Progenitor cell of endocrine pancreas (in vitro differentiated cells): ENCODE results near the gene PPP2CA. TPM values are rescaled to one million over a fixed set of nuclear protein-coding genes. Genes with fewer than 3 reads are reported as not detected.

ENCODE experiments used
- DNase-seq: peaks from one replicate; pipeline ENCODE4 v3.0.0; 2021; ENCODE audit warnings: low spot score; ENCODE audit not compliant: unreplicated experiment
- H3K27ac Mint-ChIP-seq: 2 replicates; pipeline ENCODE4 v1.8.0; 2021; ENCODE audit warnings: mild to moderate bottlenecking, moderate library complexity, mixed read lengths
- H3K27me3 Mint-ChIP-seq: 2 replicates; pipeline ENCODE4 v1.8.0; 2021; ENCODE audit warnings: mixed read lengths
- H3K36me3 Mint-ChIP-seq: 2 replicates; pipeline ENCODE4 v1.8.0; 2022; ENCODE audit warnings: mixed read lengths; ENCODE audit not compliant: insufficient read depth
- H3K4me1 Mint-ChIP-seq: 2 replicates; pipeline ENCODE4 v1.8.0; 2021; ENCODE audit warnings: low read depth, mixed read lengths
- H3K4me3 Mint-ChIP-seq: 2 replicates; pipeline ENCODE4 v1.8.0; 2021; ENCODE audit warnings: low read depth, mild to moderate bottlenecking, moderate library complexity, mixed read lengths
- H3K9me3 Mint-ChIP-seq: 2 replicates; pipeline ENCODE4 v1.8.0; 2021; ENCODE audit warnings: low read depth, mixed read lengths
- long read RNA-seq: library from polyadenylated mRNA; unstranded; transcript quantifications from one replicate; pipeline ENCODE4 v2.0.0, GENCODE V29; 2020
- total RNA-seq: library from RNA; stranded (reverse); gene quantifications from 2 replicates; pipeline ENCODE4 v1.2.1, GENCODE V29; 2021
- TF ChIP-seq, protein P1 (sequence below): fragments of 200-600 bp; sonication (generic); IDR thresholded peaks from one replicate; pipeline ENCODE4 v1.5.0; 2021; ENCODE audit warnings: antibody characterized with exemption, mild to moderate bottlenecking; ENCODE audit not compliant: unreplicated experiment

PPP2CA gene
- 157 and 164 TPM in 2 replicates for total RNA-seq
- long read RNA-seq, full-length matches to known transcripts, result 81 of 98 reads
- long read RNA-seq, partial matches to known transcripts, result 8 of 98 reads
- long read RNA-seq, other reads (novel, unspliced or antisense), result 9 of 98 reads

DNA sequence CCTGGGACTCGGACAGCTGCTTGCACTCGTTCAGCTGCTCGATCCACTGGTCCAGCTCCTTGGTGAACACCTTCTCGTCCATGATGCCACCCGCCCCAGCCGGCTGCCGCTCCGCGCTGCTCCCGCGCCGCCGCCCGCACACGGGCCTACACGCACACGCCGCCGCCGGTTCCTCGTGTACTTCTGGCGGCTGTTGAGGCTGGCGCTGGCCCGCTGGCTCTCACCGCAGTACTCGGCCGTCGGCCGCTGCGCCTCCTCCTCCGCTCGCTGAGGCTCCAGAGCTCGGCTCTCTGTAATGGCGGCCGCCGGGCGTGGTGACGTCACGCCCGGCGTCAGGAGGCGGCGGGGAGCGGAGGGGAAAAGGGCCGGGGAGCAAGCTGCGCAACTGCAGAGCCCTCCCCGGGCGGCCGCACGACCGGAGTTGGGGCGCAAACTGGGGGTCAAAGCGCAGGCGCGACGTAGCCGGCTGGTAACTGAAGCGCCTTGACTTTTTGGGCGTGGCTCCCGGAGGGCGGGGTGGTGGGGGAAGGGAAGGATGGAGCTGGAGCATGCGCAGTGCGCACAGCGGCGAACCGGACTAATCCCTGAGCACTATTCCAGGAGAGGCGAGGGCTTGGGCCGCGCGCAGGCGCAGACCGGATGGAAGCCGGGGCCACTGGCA, at the start of gene PPP2CA:
TSS of gene PPP2CA (minus strand) at position 294 of the 661 bp plus-strand sequence. CDS start at position 82, 212 bp downstream.
- peak within 1 kb of the TSS; percentile 96 for H3K4me3 Mint-ChIP-seq
- no peaks in the 10 kb centered on the region for H3K9me3 Mint-ChIP-seq
- TF ChIP-seq, protein P1, sequence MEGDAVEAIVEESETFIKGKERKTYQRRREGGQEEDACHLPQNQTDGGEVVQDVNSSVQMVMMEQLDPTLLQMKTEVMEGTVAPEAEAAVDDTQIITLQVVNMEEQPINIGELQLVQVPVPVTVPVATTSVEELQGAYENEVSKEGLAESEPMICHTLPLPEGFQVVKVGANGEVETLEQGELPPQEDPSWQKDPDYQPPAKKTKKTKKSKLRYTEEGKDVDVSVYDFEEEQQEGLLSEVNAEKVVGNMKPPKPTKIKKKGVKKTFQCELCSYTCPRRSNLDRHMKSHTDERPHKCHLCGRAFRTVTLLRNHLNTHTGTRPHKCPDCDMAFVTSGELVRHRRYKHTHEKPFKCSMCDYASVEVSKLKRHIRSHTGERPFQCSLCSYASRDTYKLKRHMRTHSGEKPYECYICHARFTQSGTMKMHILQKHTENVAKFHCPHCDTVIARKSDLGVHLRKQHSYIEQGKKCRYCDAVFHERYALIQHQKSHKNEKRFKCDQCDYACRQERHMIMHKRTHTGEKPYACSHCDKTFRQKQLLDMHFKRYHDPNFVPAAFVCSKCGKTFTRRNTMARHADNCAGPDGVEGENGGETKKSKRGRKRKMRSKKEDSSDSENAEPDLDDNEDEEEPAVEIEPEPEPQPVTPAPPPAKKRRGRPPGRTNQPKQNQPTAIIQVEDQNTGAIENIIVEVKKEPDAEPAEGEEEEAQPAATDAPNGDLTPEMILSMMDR, result no peak
- peaks cover 5% of the 10 kb centered on the region for H3K36me3 Mint-ChIP-seq
- DNase-seq, result peak; percentile 99
- H3K27me3 Mint-ChIP-seq, result no peaks in the 10 kb centered on the region
- peak within 1 kb of the TSS; percentile 99 for H3K27ac Mint-ChIP-seq
- peaks cover 35% of the 10 kb centered on the region for H3K4me1 Mint-ChIP-seq

DNA sequence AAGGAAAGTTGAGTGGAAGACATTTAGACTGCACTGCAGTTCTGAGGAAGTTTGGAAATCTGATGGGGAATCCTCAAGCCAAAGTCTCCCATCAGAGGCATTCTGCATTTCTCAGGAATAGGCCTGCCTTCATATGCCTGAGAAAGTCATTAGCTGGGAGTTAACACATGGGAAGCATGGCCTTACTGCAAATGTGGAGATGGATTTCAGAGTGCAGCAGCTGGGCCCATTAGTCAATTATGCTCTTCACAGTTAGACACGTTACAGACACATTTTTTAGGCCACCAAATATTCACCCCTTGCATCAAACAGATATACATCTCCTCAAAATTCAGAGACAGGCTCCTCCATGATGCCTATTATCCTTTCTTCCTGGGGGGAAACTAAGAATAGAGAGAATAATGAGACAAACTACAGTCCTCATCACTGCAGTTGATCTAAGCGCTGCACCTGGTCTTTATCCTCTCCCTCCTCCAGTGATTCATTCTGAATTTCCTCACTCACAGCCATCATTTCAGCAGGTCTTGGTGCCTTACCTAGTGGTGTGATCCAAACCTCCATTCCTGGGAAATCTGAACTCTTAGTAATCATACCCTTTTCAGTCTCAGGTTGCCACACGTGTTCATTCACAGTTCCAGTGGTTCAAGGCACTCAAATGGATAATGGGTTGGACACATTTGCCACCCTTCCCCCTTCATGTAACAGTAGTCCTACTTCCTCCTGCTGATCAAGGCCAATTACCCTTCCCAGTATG, 47.9 kb upstream of the PPP2CA start:
- peaks cover 7% of the 10 kb centered on the region for H3K4me1 Mint-ChIP-seq
- H3K27ac Mint-ChIP-seq, result no peak overlapping the region
- no peaks in the 10 kb centered on the region for H3K27me3 Mint-ChIP-seq
- peaks cover 5% of the 10 kb centered on the region for H3K9me3 Mint-ChIP-seq
- TF ChIP-seq, protein P1, result no peak
- no peak for DNase-seq
- H3K4me3 Mint-ChIP-seq, result no peak overlapping the region
- H3K36me3 Mint-ChIP-seq, result no peaks in the 10 kb centered on the region

DNA sequence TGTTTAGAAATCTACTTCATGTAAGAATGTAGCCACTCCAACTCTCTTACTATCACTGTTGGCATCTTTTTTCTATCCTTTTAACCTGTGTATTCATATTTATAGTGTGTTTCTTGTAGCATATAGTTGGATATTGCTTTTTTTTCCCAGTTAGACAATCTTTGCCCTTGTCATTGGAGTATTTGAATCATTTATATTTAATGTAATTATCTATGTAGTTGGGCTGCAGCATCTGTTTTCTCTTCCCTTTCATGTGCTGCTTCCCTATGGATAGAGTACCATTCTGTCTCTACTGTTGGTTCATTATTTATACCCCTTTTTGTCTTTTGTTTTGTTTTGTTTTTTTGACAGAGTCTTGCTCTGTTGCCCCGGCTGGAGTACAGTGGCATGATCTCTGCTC, 45.2 kb upstream of the PPP2CA start:
- Mint-ChIP-seq H3K9me3 (peaks cover 5% of the 10 kb centered on the region), H3K27me3 (no peaks in the 10 kb centered on the region), H3K4me3 (no peak overlapping the region), H3K27ac (no peak overlapping the region), H3K4me1 (peaks cover 5% of the 10 kb centered on the region), H3K36me3 (no peaks in the 10 kb centered on the region)
- DNase-seq, result no peak
- TF ChIP-seq, protein P1, result no peak

DNA sequence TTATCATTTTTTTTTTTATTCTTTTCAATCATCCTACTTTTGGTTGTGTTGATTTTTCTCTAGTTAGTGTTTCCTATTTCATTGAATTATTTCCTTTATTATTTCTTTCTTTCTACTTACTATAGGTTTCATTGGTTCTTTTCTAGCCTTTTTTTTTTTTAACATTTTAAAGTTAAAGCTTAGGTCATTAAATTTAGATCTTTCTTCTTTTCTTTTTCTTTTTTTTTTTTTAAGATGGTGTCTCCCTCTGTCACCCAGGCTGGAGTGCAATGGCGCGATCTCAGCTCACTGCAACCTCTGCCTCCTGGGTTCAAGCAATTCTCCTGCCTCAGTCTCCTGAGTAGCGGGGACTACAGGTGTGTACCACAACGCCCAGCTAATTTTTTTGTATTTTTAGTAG, 43.0 kb upstream of the PPP2CA start:
- no peak overlapping the region for H3K27ac Mint-ChIP-seq
- H3K27me3 Mint-ChIP-seq, result no peaks in the 10 kb centered on the region
- H3K36me3 Mint-ChIP-seq, result no peaks in the 10 kb centered on the region
- no peaks in the 10 kb centered on the region for H3K4me1 Mint-ChIP-seq
- H3K9me3 Mint-ChIP-seq, result peaks cover 14% of the 10 kb centered on the region
- TF ChIP-seq, protein P1, result no peak
- DNase-seq, result no peak
- H3K4me3 Mint-ChIP-seq, result no peak overlapping the region

DNA sequence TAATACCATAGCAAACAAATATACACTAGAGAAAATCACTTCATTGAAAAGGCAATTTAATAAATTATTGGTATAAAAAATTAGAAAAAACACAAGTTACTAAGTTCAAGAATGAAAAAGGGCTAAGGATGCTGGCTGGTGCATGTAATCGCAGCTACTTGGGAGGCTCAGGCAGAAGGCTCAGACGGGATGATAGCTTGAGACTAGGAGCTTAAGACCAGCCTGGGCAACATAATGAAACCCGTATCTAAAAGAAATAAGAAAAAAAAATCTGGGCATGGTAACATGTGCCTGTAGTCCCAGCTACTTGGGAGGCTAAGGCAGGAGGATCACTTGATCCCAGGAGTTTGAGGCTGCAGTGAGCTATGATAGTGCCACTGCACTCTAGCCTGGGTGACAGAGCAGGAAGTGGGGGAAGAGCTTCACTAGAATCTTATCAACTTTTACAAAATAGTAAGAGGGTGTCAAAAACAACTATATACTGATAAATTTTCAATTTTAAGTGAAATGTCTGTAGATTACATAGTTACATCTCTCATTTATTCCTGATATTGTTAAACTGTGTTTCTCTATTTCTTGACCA, 42.2 kb upstream of the PPP2CA start:
- H3K27me3 Mint-ChIP-seq, result no peaks in the 10 kb centered on the region
- TF ChIP-seq, protein P1, result no peak
- no peak for DNase-seq
- H3K27ac Mint-ChIP-seq, result no peak overlapping the region
- no peak overlapping the region for H3K4me3 Mint-ChIP-seq
- no peaks in the 10 kb centered on the region for H3K4me1 Mint-ChIP-seq
- H3K9me3 Mint-ChIP-seq, result peaks cover 14% of the 10 kb centered on the region
- no peaks in the 10 kb centered on the region for H3K36me3 Mint-ChIP-seq
